Kidney (tissue), 14 donors: Measurements from ENCODE around the gene SEMA3D. TPM values are rescaled to one million over a fixed set of nuclear protein-coding genes. Genes with fewer than 3 reads are reported as not detected.

ENCODE experiments used
- DNase-seq, 5 donors: peaks; one replicate each; pipeline ENCODE4 v3.0.0-alpha.2; 2013 to 2020
- FAIRE-seq: peaks from 2 replicates; lab custom pipeline; 2012; peaks lifted over from hg19 to GRCh38; lab: Jason Lieb, UNC
- H3K27ac ChIP-seq, 2 donors: one replicate each; pipeline ENCODE4 v1.7.0; 2013; ENCODE audit warnings: low read depth in 2 of 2, low read length in 2 of 2, inconsistent platforms in 1 of 2
- H3K27me3 ChIP-seq: one replicate; pipeline ENCODE4 v1.7.1; 2013; ENCODE audit warnings: low read length, inconsistent platforms; ENCODE audit not compliant: control insufficient read depth, insufficient read depth
- H3K36me3 ChIP-seq, 3 donors: one replicate each; pipeline versions ENCODE4 v1.7.0 to v1.7.1; 2013; ENCODE audit warnings: low read length in 3 of 3, control low read depth in 1 of 3, inconsistent platforms in 1 of 3; ENCODE audit not compliant: insufficient read depth in 3 of 3, control insufficient read depth in 2 of 3
- H3K4me1 ChIP-seq, 3 donors: one replicate each; pipeline versions ENCODE4 v1.7.0 to v1.7.1; 2013; ENCODE audit warnings: low read length in 3 of 3, inconsistent platforms in 1 of 3, low read depth in 1 of 3; ENCODE audit not compliant: control insufficient read depth in 2 of 3, insufficient read depth in 2 of 3
- H3K4me3 ChIP-seq, 3 donors: one replicate each; pipeline versions ENCODE4 v1.7.0 to v1.8.1; 2013; ENCODE audit warnings: low read length in 3 of 3, control low read depth in 1 of 3, inconsistent platforms in 1 of 3
- H3K9ac ChIP-seq, 3 donors: one replicate each; pipeline versions ENCODE4 v1.7.0 to v1.7.1; 2013; ENCODE audit warnings: low read length in 3 of 3, control low read depth in 1 of 3, inconsistent platforms in 1 of 3
- H3K9me3 ChIP-seq, 3 donors: one replicate each; pipeline versions ENCODE4 v1.7.0 to v1.7.1; 2013; ENCODE audit warnings: low read length in 3 of 3, control low read depth in 1 of 3, inconsistent platforms in 1 of 3; ENCODE audit not compliant: control insufficient read depth in 2 of 3, insufficient read depth in 1 of 3
- intact Hi-C: fragments of 100-400 bp; cut with DNase I; formaldehyde crosslinking; loops from one replicate; pipeline ENCODE4 v1.11.1; 2022
- polyA plus RNA-seq: library from polyadenylated mRNA; stranded (reverse); fragments of 350-450 nt; fragmentation: Illumina TruSeq; extraction: RNeasy Lipid Tissue Mini Kit (QIAGEN cat#74804); gene quantifications from one replicate; pipeline ENCODE4 v1.2.3, GENCODE V29; 2014; ENCODE audit warnings: low read depth, low replicate concordance; ENCODE audit not compliant: insufficient read depth
- total RNA-seq: library from RNA; stranded (reverse); fragmentation: NEBNext Ultra II Directional; extraction: Animal tissue kit (Norgen Biotek cat#: 25700); gene quantifications from one replicate; pipeline ENCODE4 v1.2.1, GENCODE V29; 2021
- TF ChIP-seq, protein P1 (sequence below): IDR thresholded peaks from 3 replicates; pipeline ENCODE4 v1.5.1; 2012; ENCODE audit warnings: mild to moderate bottlenecking, moderate library complexity, borderline replicate concordance; ENCODE audit not compliant: insufficient read depth; ENCODE audit errors: extremely low read depth
- donor health status: control.
- donor health status: control.
- donor health status: control.
- donor health status: control.
- donor health status: control.
- donor health status: DM: yes; HTN: yes; CAD: no.
- donor health status: Normal renal cell carcinoma (clear cell type).

SEMA3D gene
- total and polyA plus RNA-seq, 2 donors from 2014 or later: 0.82 to 17.5 TPM

DNA sequence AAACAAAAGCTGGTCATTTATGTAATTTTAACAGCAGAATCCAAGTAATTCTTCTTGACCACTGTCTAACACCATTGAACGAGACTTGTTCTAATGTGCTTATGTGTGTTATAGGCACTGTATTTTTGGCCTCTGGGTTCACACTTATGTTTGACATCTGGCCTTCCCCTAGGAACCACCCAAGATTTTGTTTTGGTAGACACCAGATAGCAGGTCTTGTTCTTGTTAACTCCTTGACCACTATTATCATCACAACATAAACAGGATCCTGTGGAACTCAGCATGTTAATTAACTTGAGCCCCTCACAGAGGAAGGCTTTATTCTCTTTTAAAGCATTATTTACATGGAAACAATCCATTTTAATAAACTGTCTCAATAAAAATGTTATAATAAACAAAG, 167.7 kb downstream of the SEMA3D start:
- Histone ChIP-seq H3K27me3 (no peaks in the 10 kb centered on the region), H3K4me3 (no peak overlapping the region), H3K36me3 (no peaks in the 10 kb centered on the region), H3K27ac (no peak overlapping the region), H3K4me1 (no peaks in the 10 kb centered on the region), H3K9me3 (no peaks in the 10 kb centered on the region), H3K9ac (no peak overlapping the region)
- FAIRE-seq (no peak), DNase-seq (no peak)
- intact Hi-C loops: no loop called here
- TF ChIP-seq, protein P1, sequence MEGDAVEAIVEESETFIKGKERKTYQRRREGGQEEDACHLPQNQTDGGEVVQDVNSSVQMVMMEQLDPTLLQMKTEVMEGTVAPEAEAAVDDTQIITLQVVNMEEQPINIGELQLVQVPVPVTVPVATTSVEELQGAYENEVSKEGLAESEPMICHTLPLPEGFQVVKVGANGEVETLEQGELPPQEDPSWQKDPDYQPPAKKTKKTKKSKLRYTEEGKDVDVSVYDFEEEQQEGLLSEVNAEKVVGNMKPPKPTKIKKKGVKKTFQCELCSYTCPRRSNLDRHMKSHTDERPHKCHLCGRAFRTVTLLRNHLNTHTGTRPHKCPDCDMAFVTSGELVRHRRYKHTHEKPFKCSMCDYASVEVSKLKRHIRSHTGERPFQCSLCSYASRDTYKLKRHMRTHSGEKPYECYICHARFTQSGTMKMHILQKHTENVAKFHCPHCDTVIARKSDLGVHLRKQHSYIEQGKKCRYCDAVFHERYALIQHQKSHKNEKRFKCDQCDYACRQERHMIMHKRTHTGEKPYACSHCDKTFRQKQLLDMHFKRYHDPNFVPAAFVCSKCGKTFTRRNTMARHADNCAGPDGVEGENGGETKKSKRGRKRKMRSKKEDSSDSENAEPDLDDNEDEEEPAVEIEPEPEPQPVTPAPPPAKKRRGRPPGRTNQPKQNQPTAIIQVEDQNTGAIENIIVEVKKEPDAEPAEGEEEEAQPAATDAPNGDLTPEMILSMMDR: no peak

DNA sequence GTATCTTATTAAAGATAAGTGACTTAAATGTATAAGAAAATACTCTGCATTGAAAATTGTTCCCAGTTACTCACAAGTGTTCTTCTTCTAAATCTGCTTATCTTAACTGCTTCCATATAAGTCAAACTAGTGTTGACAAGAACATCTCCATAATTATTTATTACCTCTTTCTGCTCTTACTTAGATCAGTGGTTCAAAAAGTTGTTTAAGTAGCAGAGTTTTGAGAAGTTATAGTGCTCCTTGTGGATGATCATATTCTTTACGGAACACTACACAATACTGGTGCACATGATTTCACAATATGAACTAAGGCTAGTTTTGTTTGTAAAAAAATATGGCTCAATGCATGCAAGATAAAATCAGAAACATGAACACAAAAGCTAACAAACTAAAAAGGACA, 168.4 kb downstream of the SEMA3D start:
- TF ChIP-seq, protein P1: no peak
- DNase-seq: no peak
- intact Hi-C loops: no loop called here

DNA sequence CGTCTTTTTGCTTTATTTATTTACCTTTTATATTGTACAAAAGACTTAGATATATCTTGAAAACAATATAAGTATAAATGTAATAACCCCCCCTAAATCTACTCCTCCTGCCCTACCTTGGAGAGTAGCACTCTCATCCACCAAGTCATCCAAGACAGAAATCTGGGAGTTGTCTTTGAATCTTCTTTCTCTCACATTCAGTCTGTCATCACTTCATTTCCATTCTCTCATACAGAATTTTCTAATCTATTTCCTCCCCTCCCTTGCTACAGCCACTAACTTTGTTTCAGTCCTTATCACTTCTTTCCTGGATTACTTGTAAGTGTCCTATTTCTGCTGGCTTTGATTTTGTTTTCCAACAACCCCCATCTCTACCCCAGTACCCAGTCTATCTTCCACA, 170.6 kb downstream of the SEMA3D start:
- H3K4me3 ChIP-seq: no peak overlapping the region

More for the DNA sequence above, 168.4 kb downstream of the SEMA3D start:
- no peak for FAIRE-seq
- H3K9me3 ChIP-seq: no peaks in the 10 kb centered on the region
- H3K27ac ChIP-seq: no peak overlapping the region
- no peak overlapping the region for H3K9ac ChIP-seq
- no peaks in the 10 kb centered on the region for H3K27me3 ChIP-seq
- H3K4me3 ChIP-seq: no peak overlapping the region
- H3K36me3 ChIP-seq: no peaks in the 10 kb centered on the region
- no peaks in the 10 kb centered on the region for H3K4me1 ChIP-seq

More for the DNA sequence above, 170.6 kb downstream of the SEMA3D start:
- H3K9ac ChIP-seq: no peak overlapping the region
- no peak for FAIRE-seq
- no peak for DNase-seq
- no peaks in the 10 kb centered on the region for H3K4me1 ChIP-seq
- intact Hi-C loops: no loop called here
- H3K36me3 ChIP-seq: no peaks in the 10 kb centered on the region
- H3K27me3 ChIP-seq: no peaks in the 10 kb centered on the region
- TF ChIP-seq, protein P1: no peak
- H3K27ac ChIP-seq: no peak overlapping the region
- H3K9me3 ChIP-seq: no peaks in the 10 kb centered on the region
